Uterus (tissue), 2 donors: Measurements from ENCODE around the gene NOL3.

Source experiments
- POLR2A ChIP-seq, 2 donors: fragments of 450-650 bp; IDR thresholded peaks; one replicate each; pipeline ENCODE4 v1.6.1; 2016; ENCODE audit warnings: antibody characterized with exemption in 2 of 2, mild to moderate bottlenecking in 1 of 2, moderate library complexity in 1 of 2
- TF ChIP-seq, protein P1 (sequence below), 4 experiments: fragments of 200-600 bp in 2 of 4; fragments of 450-650 bp in 2 of 4; sonication (generic) in 2 of 4; IDR thresholded peaks; one replicate each; pipeline ENCODE4 v1.5.1; 2016 to 2019; ENCODE audit warnings: antibody characterized with exemption in 4 of 4, mild to moderate bottlenecking in 2 of 4, moderate library complexity in 1 of 4

DNA sequence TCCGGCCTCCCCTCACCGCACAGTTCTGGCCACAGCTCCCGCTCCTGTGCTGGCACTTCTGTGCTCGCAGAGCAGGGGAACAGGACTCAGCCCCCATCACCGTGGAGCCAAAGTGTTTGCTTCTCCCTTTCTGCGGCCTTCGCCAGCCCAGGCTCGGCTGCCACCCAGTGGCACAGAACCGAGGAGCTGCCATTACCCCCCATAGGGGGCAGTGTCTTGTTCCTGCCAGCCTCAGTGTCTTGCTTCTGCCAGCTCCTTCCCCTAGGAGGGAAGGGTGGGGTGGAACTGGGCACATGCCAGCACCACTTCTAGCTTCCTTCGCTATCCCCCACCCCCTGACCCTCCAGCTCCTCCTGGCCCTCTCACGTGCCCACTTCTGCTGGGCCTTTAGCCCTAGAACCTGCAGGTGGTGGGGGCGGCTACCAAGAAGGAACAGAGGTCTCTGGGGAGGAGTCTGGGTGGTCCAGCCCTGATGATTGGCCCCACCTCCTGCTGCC, 27.9 kb downstream of the NOL3 start:
- TF ChIP-seq, protein P1, sequence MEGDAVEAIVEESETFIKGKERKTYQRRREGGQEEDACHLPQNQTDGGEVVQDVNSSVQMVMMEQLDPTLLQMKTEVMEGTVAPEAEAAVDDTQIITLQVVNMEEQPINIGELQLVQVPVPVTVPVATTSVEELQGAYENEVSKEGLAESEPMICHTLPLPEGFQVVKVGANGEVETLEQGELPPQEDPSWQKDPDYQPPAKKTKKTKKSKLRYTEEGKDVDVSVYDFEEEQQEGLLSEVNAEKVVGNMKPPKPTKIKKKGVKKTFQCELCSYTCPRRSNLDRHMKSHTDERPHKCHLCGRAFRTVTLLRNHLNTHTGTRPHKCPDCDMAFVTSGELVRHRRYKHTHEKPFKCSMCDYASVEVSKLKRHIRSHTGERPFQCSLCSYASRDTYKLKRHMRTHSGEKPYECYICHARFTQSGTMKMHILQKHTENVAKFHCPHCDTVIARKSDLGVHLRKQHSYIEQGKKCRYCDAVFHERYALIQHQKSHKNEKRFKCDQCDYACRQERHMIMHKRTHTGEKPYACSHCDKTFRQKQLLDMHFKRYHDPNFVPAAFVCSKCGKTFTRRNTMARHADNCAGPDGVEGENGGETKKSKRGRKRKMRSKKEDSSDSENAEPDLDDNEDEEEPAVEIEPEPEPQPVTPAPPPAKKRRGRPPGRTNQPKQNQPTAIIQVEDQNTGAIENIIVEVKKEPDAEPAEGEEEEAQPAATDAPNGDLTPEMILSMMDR (IDR thresholded peaks at IDR 0.05): peak; percentile 13 to 46 (median 32)
- no peak for TF ChIP-seq POLR2A (IDR thresholded peaks at IDR 0.05)
